GM23338 (cell line): ENCODE results near the gene SHANK2. TPM values are rescaled to one million over a fixed set of nuclear protein-coding genes. Genes with fewer than 3 reads are reported as not detected.

ENCODE experiments used
- ATAC-seq: fragments of 200-7000 bp; cut with Tn5 transposase; 3 replicates; pipeline ENCODE4 v1.9.1; 2020
- DNase-seq: peaks from one replicate; pipeline ENCODE4 v3.0.0-alpha.2; 2015; ENCODE audit warnings: low spot score
- H2AFZ ChIP-seq: fragments of 200-600 bp; sonication (generic); 2 replicates; pipeline ENCODE4 v1.8.0; 2016; ENCODE audit warnings: antibody characterized with exemption, mild to moderate bottlenecking, moderate library complexity
- H3F3A ChIP-seq: fragments of 200-600 bp; sonication (generic); replicated peaks from 2 replicates; pipeline ENCODE4 v1.8.0; 2017; ENCODE audit warnings: antibody characterized with exemption, mixed run types, low read depth
- H3K27ac ChIP-seq: fragments of 200-600 bp; sonication (generic); 2 replicates; pipeline ENCODE4 v1.6.1; 2016; ENCODE audit warnings: low read depth
- H3K27me3 ChIP-seq: fragments of 200-600 bp; sonication (generic); 2 replicates; pipeline ENCODE4 v1.8.0; 2016; ENCODE audit warnings: mild to moderate bottlenecking, mixed run types, moderate library complexity; ENCODE audit not compliant: insufficient read depth
- H3K36me3 ChIP-seq: fragments of 200-600 bp; sonication (generic); 2 replicates; pipeline ENCODE4 v1.8.0; 2016; ENCODE audit warnings: mild to moderate bottlenecking; ENCODE audit not compliant: insufficient read depth
- H3K4me1 ChIP-seq: fragments of 200-600 bp; sonication (generic); 2 replicates; pipeline ENCODE4 v1.8.0; 2016; ENCODE audit warnings: mild to moderate bottlenecking, moderate library complexity; ENCODE audit not compliant: insufficient read depth
- H3K4me2 ChIP-seq: fragments of 200-600 bp; sonication (generic); 2 replicates; pipeline ENCODE4 v1.7.1; 2017; ENCODE audit warnings: mixed run types
- H3K4me3 ChIP-seq: fragments of 200-600 bp; sonication (generic); 2 replicates; pipeline ENCODE4 v1.6.1; 2016; ENCODE audit warnings: mixed run types
- H3K79me2 ChIP-seq: fragments of 200-600 bp; sonication (generic); replicated peaks from 2 replicates; pipeline ENCODE4 v1.8.0; 2017; ENCODE audit warnings: mild to moderate bottlenecking; ENCODE audit not compliant: insufficient read depth
- H3K9me2 ChIP-seq: fragments of 200-600 bp; sonication (generic); 2 replicates; pipeline ENCODE4 v1.8.0; 2017; ENCODE audit not compliant: insufficient read depth
- H4K20me1 ChIP-seq: fragments of 200-600 bp; sonication (generic); replicated peaks from 2 replicates; pipeline ENCODE4 v1.8.0; 2017; ENCODE audit warnings: mild to moderate bottlenecking; ENCODE audit not compliant: insufficient read depth
- H3K27ac Mint-ChIP-seq: 2 replicates; pipeline ENCODE4 v1.8.0; 2020; ENCODE audit warnings: inconsistent platforms, mild to moderate bottlenecking, moderate library complexity, mixed read lengths
- H3K27me3 Mint-ChIP-seq: 3 replicates; pipeline ENCODE4 v1.8.0; 2022; ENCODE audit warnings: low read depth, mild to moderate bottlenecking, moderate library complexity, mixed read lengths, inconsistent platforms; ENCODE audit not compliant: insufficient read depth, poor library complexity
- H3K36me3 Mint-ChIP-seq: 3 replicates; pipeline ENCODE4 v1.8.0; 2021; ENCODE audit warnings: low read depth, mild to moderate bottlenecking, inconsistent platforms, moderate library complexity, mixed read lengths
- H3K4me1 Mint-ChIP-seq: 3 replicates; pipeline ENCODE4 v1.8.0; 2020; ENCODE audit warnings: mild to moderate bottlenecking, inconsistent platforms, mixed read lengths
- H3K4me3 Mint-ChIP-seq: 3 replicates; pipeline ENCODE4 v1.8.0; 2021; ENCODE audit warnings: moderate library complexity, mild to moderate bottlenecking, inconsistent platforms, mixed read lengths
- H3K9me3 Mint-ChIP-seq: 3 replicates; pipeline ENCODE4 v1.8.0; 2020; ENCODE audit warnings: moderate library complexity, mild to moderate bottlenecking, inconsistent platforms, mixed read lengths
- NANOG ChIP-seq: IDR thresholded peaks from 2 replicates; pipeline ENCODE4 v1.6.1; 2016; ENCODE audit warnings: antibody characterized with exemption, borderline replicate concordance
- POLR2AphosphoS5 ChIP-seq: IDR thresholded peaks from 2 replicates; pipeline ENCODE4 v1.6.1; 2016; ENCODE audit warnings: antibody characterized with exemption, low read depth
- STAT1 ChIP-seq: IDR thresholded peaks from one replicate; pipeline ENCODE4 v1.6.1; 2016; ENCODE audit warnings: antibody characterized with exemption; ENCODE audit not compliant: unreplicated experiment
- ZNF114 ChIP-seq: fragments of 250-450 bp; sonication (Bioruptor Pico); IDR thresholded peaks from 2 replicates; pipeline ENCODE4 v1.5.0; 2020; ENCODE audit warnings: mild to moderate bottlenecking, moderate library complexity
- ZNF331 ChIP-seq: fragments of 250-450 bp; sonication (Bioruptor Pico); IDR thresholded peaks from 2 replicates; pipeline ENCODE4 v1.5.0; 2020; ENCODE audit warnings: low read depth, mild to moderate bottlenecking, moderate library complexity
- polyA plus RNA-seq: library from polyadenylated mRNA; unstranded; fragments of >200 nt; fragmentation: Nextera tagmentation; extraction: Ambion mirVana; gene quantifications from 2 replicates; pipeline ENCODE4 v1.2.1, GENCODE V29; 2016
- total RNA-seq: library from RNA; depleted of rRNA; stranded (reverse); fragments of >200 nt; shearing (Covaris generic); gene quantifications from 2 replicates; pipeline ENCODE4 v1.2.3, GENCODE V29; 2014
- TF ChIP-seq, protein P1 (sequence below), 2 experiments: fragments of 200-600 bp in 1 of 2; sonication (generic) in 1 of 2; conservative IDR thresholded peaks; 2 replicates each; pipeline versions ENCODE4 v1.5.1 to v1.6.1; 2016 to 2017; ENCODE audit warnings: antibody characterized with exemption in 2 of 2, low read depth in 2 of 2, mild to moderate bottlenecking in 2 of 2, moderate library complexity in 1 of 2
- TF ChIP-seq, protein P2 (sequence below): fragments of 250-450 bp; sonication (Bioruptor Pico); IDR thresholded peaks from 2 replicates; pipeline ENCODE4 v1.5.0; 2020; ENCODE audit warnings: mild to moderate bottlenecking, moderate library complexity

Gene SHANK2
- total and polyA plus RNA-seq, 2 experiments from 2014 or later, result 22.0 to 81.4 TPM

DNA sequence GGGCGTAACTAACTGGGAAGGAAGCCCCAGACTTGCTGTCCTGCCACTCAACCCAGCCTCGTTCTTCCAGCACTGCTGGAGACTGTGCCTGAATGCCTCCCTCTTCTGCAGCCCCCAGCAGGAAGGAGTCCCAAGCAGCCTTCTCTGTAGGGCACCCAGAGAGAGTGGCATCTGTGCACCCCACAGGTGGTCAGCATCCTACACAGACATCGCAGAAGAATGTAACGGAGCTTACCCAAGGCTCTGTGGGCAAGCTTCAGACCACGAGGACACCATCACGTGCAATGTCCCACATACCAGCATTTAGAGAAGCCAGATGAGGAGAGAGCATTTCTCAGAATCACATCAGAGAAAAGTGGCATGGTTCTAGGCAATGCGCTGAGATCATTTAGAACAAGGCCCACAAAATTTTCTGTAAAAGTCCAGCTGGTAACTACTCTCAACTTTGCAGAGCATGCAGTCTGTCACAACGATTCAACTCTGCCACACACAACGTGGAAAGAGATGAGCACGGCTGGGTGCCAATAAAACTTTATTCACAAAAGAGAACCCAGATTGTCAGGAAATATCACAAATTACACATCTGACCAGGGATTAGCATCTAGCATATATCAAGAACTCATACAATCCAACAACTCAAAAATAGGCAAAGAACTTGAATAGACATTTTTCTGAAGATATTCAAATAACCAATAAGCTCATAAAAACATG is 33.4 kb downstream of the SHANK2 start (continued):
- TF ChIP-seq, protein P1, sequence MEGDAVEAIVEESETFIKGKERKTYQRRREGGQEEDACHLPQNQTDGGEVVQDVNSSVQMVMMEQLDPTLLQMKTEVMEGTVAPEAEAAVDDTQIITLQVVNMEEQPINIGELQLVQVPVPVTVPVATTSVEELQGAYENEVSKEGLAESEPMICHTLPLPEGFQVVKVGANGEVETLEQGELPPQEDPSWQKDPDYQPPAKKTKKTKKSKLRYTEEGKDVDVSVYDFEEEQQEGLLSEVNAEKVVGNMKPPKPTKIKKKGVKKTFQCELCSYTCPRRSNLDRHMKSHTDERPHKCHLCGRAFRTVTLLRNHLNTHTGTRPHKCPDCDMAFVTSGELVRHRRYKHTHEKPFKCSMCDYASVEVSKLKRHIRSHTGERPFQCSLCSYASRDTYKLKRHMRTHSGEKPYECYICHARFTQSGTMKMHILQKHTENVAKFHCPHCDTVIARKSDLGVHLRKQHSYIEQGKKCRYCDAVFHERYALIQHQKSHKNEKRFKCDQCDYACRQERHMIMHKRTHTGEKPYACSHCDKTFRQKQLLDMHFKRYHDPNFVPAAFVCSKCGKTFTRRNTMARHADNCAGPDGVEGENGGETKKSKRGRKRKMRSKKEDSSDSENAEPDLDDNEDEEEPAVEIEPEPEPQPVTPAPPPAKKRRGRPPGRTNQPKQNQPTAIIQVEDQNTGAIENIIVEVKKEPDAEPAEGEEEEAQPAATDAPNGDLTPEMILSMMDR (conservative IDR thresholded peaks at IDR 0.05; ENCODE audit: low read depth in 2 of 2), result no peak
- TF ChIP-seq ZNF331 (CRISPR knock-in tag), result no peak
- TF ChIP-seq NANOG, result no peak
- TF ChIP-seq ZNF114, result no peak
- TF ChIP-seq, protein P2, sequence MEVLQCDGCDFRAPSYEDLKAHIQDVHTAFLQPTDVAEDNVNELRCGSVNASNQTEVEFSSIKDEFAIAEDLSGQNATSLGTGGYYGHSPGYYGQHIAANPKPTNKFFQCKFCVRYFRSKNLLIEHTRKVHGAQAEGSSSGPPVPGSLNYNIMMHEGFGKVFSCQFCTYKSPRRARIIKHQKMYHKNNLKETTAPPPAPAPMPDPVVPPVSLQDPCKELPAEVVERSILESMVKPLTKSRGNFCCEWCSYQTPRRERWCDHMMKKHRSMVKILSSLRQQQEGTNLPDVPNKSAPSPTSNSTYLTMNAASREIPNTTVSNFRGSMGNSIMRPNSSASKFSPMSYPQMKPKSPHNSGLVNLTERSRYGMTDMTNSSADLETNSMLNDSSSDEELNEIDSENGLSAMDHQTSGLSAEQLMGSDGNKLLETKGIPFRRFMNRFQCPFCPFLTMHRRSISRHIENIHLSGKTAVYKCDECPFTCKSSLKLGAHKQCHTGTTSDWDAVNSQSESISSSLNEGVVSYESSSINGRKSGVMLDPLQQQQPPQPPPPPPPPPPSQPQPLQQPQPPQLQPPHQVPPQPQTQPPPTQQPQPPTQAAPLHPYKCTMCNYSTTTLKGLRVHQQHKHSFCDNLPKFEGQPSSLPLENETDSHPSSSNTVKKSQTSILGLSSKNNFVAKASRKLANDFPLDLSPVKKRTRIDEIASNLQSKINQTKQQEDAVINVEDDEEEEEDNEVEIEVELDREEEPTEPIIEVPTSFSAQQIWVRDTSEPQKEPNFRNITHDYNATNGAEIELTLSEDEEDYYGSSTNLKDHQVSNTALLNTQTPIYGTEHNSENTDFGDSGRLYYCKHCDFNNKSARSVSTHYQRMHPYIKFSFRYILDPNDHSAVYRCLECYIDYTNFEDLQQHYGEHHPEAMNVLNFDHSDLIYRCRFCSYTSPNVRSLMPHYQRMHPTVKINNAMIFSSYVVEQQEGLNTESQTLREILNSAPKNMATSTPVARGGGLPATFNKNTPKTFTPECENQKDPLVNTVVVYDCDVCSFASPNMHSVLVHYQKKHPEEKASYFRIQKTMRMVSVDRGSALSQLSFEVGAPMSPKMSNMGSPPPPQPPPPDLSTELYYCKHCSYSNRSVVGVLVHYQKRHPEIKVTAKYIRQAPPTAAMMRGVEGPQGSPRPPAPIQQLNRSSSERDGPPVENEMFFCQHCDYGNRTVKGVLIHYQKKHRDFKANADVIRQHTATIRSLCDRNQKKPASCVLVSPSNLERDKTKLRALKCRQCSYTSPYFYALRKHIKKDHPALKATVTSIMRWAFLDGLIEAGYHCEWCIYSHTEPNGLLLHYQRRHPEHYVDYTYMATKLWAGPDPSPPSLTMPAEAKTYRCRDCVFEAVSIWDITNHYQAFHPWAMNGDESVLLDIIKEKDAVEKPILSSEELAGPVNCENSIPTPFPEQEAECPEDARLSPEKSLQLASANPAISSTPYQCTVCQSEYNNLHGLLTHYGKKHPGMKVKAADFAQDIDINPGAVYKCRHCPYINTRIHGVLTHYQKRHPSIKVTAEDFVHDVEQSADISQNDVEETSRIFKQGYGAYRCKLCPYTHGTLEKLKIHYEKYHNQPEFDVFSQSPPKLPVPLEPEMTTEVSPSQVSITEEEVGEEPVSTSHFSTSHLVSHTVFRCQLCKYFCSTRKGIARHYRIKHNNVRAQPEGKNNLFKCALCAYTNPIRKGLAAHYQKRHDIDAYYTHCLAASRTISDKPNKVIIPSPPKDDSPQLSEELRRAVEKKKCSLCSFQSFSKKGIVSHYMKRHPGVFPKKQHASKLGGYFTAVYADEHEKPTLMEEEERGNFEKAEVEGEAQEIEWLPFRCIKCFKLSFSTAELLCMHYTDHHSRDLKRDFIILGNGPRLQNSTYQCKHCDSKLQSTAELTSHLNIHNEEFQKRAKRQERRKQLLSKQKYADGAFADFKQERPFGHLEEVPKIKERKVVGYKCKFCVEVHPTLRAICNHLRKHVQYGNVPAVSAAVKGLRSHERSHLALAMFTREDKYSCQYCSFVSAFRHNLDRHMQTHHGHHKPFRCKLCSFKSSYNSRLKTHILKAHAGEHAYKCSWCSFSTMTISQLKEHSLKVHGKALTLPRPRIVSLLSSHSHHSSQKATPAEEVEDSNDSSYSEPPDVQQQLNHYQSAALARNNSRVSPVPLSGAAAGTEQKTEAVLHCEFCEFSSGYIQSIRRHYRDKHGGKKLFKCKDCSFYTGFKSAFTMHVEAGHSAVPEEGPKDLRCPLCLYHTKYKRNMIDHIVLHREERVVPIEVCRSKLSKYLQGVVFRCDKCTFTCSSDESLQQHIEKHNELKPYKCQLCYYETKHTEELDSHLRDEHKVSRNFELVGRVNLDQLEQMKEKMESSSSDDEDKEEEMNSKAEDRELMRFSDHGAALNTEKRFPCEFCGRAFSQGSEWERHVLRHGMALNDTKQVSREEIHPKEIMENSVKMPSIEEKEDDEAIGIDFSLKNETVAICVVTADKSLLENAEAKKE (CRISPR knock-in tag), result no peak

DNA sequence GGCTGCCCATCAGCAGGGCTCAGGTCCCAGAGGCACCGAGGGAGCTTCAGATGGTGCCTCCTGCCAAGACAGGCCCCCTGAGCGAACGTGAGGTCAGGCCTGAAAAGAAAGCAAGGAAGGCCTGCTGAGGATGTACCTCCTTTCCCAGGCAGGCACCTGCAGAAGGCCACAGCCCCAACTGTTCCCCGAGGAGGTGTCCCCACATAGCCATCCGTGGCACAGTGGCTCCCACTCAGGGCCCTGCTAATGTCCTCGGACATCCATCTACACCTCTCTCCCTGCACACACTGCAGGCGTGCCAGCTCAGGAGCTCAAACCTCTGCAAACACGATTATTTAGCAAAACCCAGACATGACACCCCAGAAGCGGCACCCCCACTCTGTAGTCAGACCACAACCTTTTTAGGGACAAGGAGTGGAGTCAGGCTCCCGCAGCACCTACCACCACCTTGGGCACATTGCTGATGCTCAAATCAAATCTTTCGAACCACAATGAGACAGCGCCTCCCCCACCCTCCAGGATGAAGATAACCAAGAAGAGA is 36.9 kb downstream of the SHANK2 start:
- no peak overlapping the region for H3K27ac Mint-ChIP-seq
- TF ChIP-seq NANOG, result no peak
- no peak for TF ChIP-seq STAT1
- TF ChIP-seq POLR2AphosphoS5, result no peak
- TF ChIP-seq, protein P2 (CRISPR knock-in tag), result no peak

More for the DNA sequence above, 36.9 kb downstream of the SHANK2 start:
- H3K4me2 ChIP-seq, result no peak overlapping the region
- Mint-ChIP-seq H3K4me1 (peaks cover 37% of the 10 kb centered on the region), H3K9me3 (no peaks in the 10 kb centered on the region), H3K27me3 (peaks cover 7% of the 10 kb centered on the region), H3K36me3 (peaks cover 39% of the 10 kb centered on the region), H3K4me3 (no peak overlapping the region)
- no peak overlapping the region for H2AFZ ChIP-seq
- H3F3A ChIP-seq, result no peaks in the 10 kb centered on the region
- H3K9me2 ChIP-seq, result no peaks in the 10 kb centered on the region
- H3K27me3 ChIP-seq, result no peaks in the 10 kb centered on the region
- DNase-seq (no peak), ATAC-seq (no peak)
- H3K4me1 ChIP-seq, result peaks cover 5% of the 10 kb centered on the region; the same call in 1 of the 2 replicates
- H3K79me2 ChIP-seq, result peaks cover 93% of the 10 kb centered on the region
- no peak overlapping the region for H3K27ac ChIP-seq
- peaks cover 27% of the 10 kb centered on the region for H4K20me1 ChIP-seq
- no peak overlapping the region for H3K4me3 ChIP-seq
- H3K36me3 ChIP-seq, result no peaks in the 10 kb centered on the region
